CD14-positive monocyte (primary cell): ENCODE data around the gene OR13J1. TPM values are rescaled to one million over a fixed set of nuclear protein-coding genes. Genes with fewer than 3 reads are reported as not detected.

Experiments
- DNase-seq, 3 donors: peaks; one replicate each; pipeline ENCODE4 v3.0.0-alpha.2; 2011 to 2022
- H2AFZ ChIP-seq: 2 replicates; pipeline ENCODE4 v1.6.0; 2012; ENCODE audit warnings: mild to moderate bottlenecking, low read depth, low read length, inconsistent platforms; ENCODE audit not compliant: insufficient read depth, poor library complexity, severe bottlenecking
- H3K27ac ChIP-seq, 2 donors: 1 replicate in 1 of 2; 2 replicates in 1 of 2; pipeline ENCODE4 v1.5.1; 2012 to 2013; ENCODE audit warnings: low read length in 2 of 2, control low read depth in 1 of 2, inconsistent platforms in 1 of 2, low read depth in 1 of 2, mild to moderate bottlenecking in 1 of 2
- H3K27me3 ChIP-seq, 2 donors: one replicate each; pipeline versions ENCODE4 v1.6.0 to v1.6.1; 2011 to 2013; ENCODE audit warnings: low read length in 2 of 2; ENCODE audit not compliant: control insufficient read depth in 2 of 2, insufficient read depth in 2 of 2
- H3K36me3 ChIP-seq, 2 donors: replicated peaks in 1 of 2; 1 replicate in 1 of 2; 2 replicates in 1 of 2; pipeline versions ENCODE4 v1.5.1 to v1.6.1; 2012 to 2013; ENCODE audit warnings: low read length in 2 of 2, control low read depth in 1 of 2, inconsistent platforms in 1 of 2, mild to moderate bottlenecking in 1 of 2; ENCODE audit not compliant: insufficient read depth in 2 of 2, control insufficient read depth in 1 of 2
- H3K4me1 ChIP-seq, 2 donors: 1 replicate in 1 of 2; 2 replicates in 1 of 2; pipeline versions ENCODE4 v1.5.1 to v1.6.1; 2012 to 2013; ENCODE audit warnings: low read length in 2 of 2, control low read depth in 1 of 2, inconsistent platforms in 1 of 2, mild to moderate bottlenecking in 1 of 2, moderate library complexity in 1 of 2; ENCODE audit not compliant: insufficient read depth in 2 of 2, control insufficient read depth in 1 of 2
- H3K4me2 ChIP-seq: replicated peaks from 2 replicates; pipeline ENCODE3; 2012; ENCODE audit warnings: low read length, moderate library complexity, mild to moderate bottlenecking; ENCODE audit not compliant: poor library complexity, severe bottlenecking; ENCODE audit errors: extremely low read depth
- H3K4me3 ChIP-seq, 3 experiments: fragments of 200-600 bp in 1 of 3; sonication (generic) in 1 of 3; replicated peaks in 1 of 3; 1 replicate in 2 of 3; 2 replicates in 1 of 3; pipeline ENCODE4 v1.5.1; 2011 to 2013; ENCODE audit warnings: low read length in 3 of 3, mild to moderate bottlenecking in 3 of 3, control low read depth in 2 of 3, low read depth in 2 of 3, inconsistent platforms in 1 of 3, moderate library complexity in 1 of 3
- H3K79me2 ChIP-seq: 2 replicates; pipeline ENCODE4 v1.6.0; 2012; ENCODE audit warnings: mild to moderate bottlenecking, control low read depth, inconsistent platforms, low read length, moderate library complexity; ENCODE audit not compliant: insufficient read depth
- H3K9ac ChIP-seq: 2 replicates; pipeline ENCODE4 v1.6.0; 2017; ENCODE audit warnings: low read length, mild to moderate bottlenecking; ENCODE audit not compliant: insufficient read depth, poor library complexity, severe bottlenecking
- H3K9me3 ChIP-seq, 2 donors: replicated peaks in 1 of 2; 1 replicate in 1 of 2; 2 replicates in 1 of 2; pipeline versions ENCODE4 v1.5.1 to v1.6.1; 2012 to 2013; ENCODE audit warnings: low read length in 2 of 2, control low read depth in 1 of 2; ENCODE audit not compliant: control insufficient read depth in 1 of 2, insufficient read depth in 1 of 2
- H4K20me1 ChIP-seq: 2 replicates; pipeline ENCODE4 v1.6.0; 2012; ENCODE audit warnings: mild to moderate bottlenecking, low read length, control low read depth, moderate library complexity; ENCODE audit not compliant: insufficient read depth
- H3K27ac Mint-ChIP-seq, 7 donors: one replicate each; pipeline ENCODE4 v1.8.0; 2020; ENCODE audit warnings: mild to moderate bottlenecking in 7 of 7, mixed read lengths in 7 of 7, moderate library complexity in 6 of 7, inconsistent platforms in 2 of 7
- H3K27me3 Mint-ChIP-seq, 3 donors: one replicate each; pipeline ENCODE4 v1.8.0; 2021 to 2022; ENCODE audit warnings: low read depth in 3 of 3, mild to moderate bottlenecking in 3 of 3, mixed read lengths in 3 of 3, moderate library complexity in 3 of 3, inconsistent platforms in 1 of 3
- H3K36me3 Mint-ChIP-seq, 2 donors: one replicate each; pipeline ENCODE4 v1.8.0; 2020; ENCODE audit warnings: mixed read lengths in 2 of 2, inconsistent platforms in 1 of 2, mild to moderate bottlenecking in 1 of 2
- H3K4me1 Mint-ChIP-seq: one replicate; pipeline ENCODE4 v1.8.0; 2020; ENCODE audit warnings: mild to moderate bottlenecking, mixed read lengths
- H3K4me3 Mint-ChIP-seq, 2 donors: one replicate each; pipeline ENCODE4 v1.8.0; 2020; ENCODE audit warnings: mild to moderate bottlenecking in 2 of 2, mixed read lengths in 2 of 2, moderate library complexity in 1 of 2
- H3K9me3 Mint-ChIP-seq, 7 donors: one replicate each; pipeline ENCODE4 v1.8.0; 2020 to 2022; ENCODE audit warnings: mixed read lengths in 7 of 7, mild to moderate bottlenecking in 6 of 7, moderate library complexity in 6 of 7, inconsistent platforms in 2 of 7
- WGBS: methylation state at CpG from one replicate; pipeline ENCODE4 v1.1.5; 2013; ENCODE audit warnings: missing lambda C conversion rate; ENCODE audit not compliant: insufficient coverage; 5-methylcytosine and 5-hydroxymethylcytosine counted together
- intact Hi-C, 2 donors: fragments of 100-400 bp; cut with micrococcal nuclease; formaldehyde crosslinking; loops; one replicate each; pipeline versions ENCODE4 v1.15.0 to v1.15.1; 2023
- polyA plus RNA-seq, 3 donors: library from polyadenylated mRNA; depleted of rRNA in 1 of 3; unstranded in 2 of 3; stranded (reverse) in 1 of 3; fragments of 300-500 nt in 2 of 3; fragments of >200 nt in 1 of 3; fragmentation: Illumina TruSeq in 2 of 3; gene quantifications; 1 replicate in 2 of 3; 2 replicates in 1 of 3; pipeline ENCODE4 v1.2.3, GENCODE V29; 2012 to 2021
- TF ChIP-seq, protein P1 (sequence below): fragments of 200-600 bp; IDR thresholded peaks from one replicate; pipeline ENCODE4 v1.8.0; 2022; ENCODE audit warnings: antibody characterized with exemption, mild to moderate bottlenecking

OR13J1 gene
- polyA plus RNA-seq, 3 donors = not detected

DNA sequence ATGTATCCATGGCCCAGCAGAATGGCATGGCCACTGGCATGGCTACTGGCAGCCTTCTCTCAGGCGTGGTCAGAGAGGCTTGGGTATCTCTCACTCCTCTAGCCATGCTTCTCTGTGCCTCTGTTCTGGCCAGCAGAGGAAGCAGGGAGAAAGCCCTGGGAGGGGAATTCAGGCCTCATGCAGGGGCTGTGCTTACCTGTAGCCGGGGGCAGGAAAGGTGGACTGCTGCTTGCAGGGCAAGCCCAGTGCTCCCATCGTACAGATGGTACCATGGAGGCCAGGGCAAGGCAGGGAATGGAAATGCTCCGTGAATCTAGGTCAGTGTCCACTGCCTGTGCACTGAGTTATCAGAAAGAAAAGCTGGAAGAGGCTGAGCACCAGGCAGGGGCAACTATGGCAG lies 2.7 kb downstream of the OR13J1 start:
- Histone ChIP-seq H3K4me1 (no peaks in the 10 kb centered on the region), H3K27me3 (peaks cover 0 to 9% of the 10 kb centered on the region in 2 donors), H3K9me3 (no peaks in the 10 kb centered on the region), H2AFZ (no peak overlapping the region), H3K4me2 (no peak overlapping the region), H3K79me2 (no peaks in the 10 kb centered on the region), H3K4me3 (no peak overlapping the region), H3K36me3 (no peaks in the 10 kb centered on the region), H4K20me1 (no peaks in the 10 kb centered on the region), H3K9ac (no peak overlapping the region), H3K27ac (no peak overlapping the region)
- intact Hi-C loops = no loop called here
- Mint-ChIP-seq H3K4me1 (peaks cover 7% of the 10 kb centered on the region), H3K9me3 (no peaks in the 10 kb centered on the region), H3K27ac (peak overlapping the region in 1 of 7 donors; percentile 69), H3K27me3 (peaks cover 11 to 20% (median 15%) of the 10 kb centered on the region in 3 donors), H3K36me3 (peaks cover 0 to 2% of the 10 kb centered on the region in 2 donors), H3K4me3 (no peak overlapping the region)
- no peak for DNase-seq
- TF ChIP-seq, protein P1, sequence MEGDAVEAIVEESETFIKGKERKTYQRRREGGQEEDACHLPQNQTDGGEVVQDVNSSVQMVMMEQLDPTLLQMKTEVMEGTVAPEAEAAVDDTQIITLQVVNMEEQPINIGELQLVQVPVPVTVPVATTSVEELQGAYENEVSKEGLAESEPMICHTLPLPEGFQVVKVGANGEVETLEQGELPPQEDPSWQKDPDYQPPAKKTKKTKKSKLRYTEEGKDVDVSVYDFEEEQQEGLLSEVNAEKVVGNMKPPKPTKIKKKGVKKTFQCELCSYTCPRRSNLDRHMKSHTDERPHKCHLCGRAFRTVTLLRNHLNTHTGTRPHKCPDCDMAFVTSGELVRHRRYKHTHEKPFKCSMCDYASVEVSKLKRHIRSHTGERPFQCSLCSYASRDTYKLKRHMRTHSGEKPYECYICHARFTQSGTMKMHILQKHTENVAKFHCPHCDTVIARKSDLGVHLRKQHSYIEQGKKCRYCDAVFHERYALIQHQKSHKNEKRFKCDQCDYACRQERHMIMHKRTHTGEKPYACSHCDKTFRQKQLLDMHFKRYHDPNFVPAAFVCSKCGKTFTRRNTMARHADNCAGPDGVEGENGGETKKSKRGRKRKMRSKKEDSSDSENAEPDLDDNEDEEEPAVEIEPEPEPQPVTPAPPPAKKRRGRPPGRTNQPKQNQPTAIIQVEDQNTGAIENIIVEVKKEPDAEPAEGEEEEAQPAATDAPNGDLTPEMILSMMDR = no peak
- WGBS = 86% methylated on average over 4 of the region's 4 CpGs

DNA sequence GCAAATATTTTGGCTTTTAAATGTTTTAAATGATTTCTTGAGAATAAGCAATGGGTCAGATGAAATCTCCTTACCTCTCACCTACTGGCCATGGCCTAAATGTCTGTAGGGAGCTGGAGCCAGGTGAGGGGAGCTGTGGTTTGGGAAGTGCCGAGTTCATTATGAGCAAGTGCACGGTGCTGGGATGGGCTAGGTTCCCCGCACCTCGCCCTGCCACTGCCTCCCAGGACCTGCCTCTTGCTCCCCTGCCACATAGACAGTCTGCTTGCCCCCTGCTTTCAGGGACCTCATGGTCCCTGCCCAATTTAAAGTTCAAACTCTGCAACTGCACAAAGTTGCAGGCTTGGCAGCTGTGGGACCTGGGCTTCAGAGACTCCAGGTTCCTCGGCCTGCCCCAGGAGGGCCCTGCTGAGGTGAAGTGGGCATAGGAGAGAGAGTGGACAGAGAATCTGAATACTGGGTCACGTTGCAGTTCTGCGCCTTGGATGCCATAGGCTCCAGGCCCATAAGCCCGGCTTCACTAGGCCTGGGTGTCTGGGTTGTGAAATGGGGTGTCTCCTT lies 5.4 kb downstream of the OR13J1 start:
- Histone ChIP-seq H4K20me1 (no peaks in the 10 kb centered on the region), H3K27ac (no peak overlapping the region), H3K36me3 (no peaks in the 10 kb centered on the region), H3K27me3 (peaks cover 5 to 32% of the 10 kb centered on the region in 2 donors), H3K9me3 (no peaks in the 10 kb centered on the region), H3K4me2 (no peak overlapping the region), H3K9ac (no peak overlapping the region), H3K79me2 (no peaks in the 10 kb centered on the region), H3K4me3 (no peak overlapping the region), H2AFZ (no peak overlapping the region), H3K4me1 (no peaks in the 10 kb centered on the region)
- DNase-seq = no peak
- no peak overlapping the region for H3K27ac Mint-ChIP-seq
- intact Hi-C loops = no loop called here
- no peaks in the 10 kb centered on the region for H3K9me3 Mint-ChIP-seq
- peaks cover 25 to 38% (median 27%) of the 10 kb centered on the region in 3 donors for H3K27me3 Mint-ChIP-seq
- 95% methylated on average over 7 of the region's 8 CpGs for WGBS
- H3K4me1 Mint-ChIP-seq = peaks cover 5% of the 10 kb centered on the region
- H3K4me3 Mint-ChIP-seq = no peak overlapping the region
- peaks cover 0 to 2% of the 10 kb centered on the region in 2 donors for H3K36me3 Mint-ChIP-seq
- TF ChIP-seq, protein P1 = no peak
